Measurements from ENCODE around the gene CLINT1.

CLINT1 gene

GRCh38 chr5:157842185-157842584, 16.8 kb downstream of the CLINT1 start:
- no peak overlapping the region for H3K4me3 ChIP-seq (ENCODE audit: low read depth, low read length)
- no peak for TF ChIP-seq CTCF (IDR thresholded peaks at IDR 0.05; ENCODE audit: low read depth, low read length)

GRCh38 chr5:157839157-157839795, 19.7 kb downstream of the CLINT1 start:
- no peak overlapping the region for H3K4me3 ChIP-seq (ENCODE audit: low read depth, low read length)
- TF ChIP-seq CTCF (IDR thresholded peaks at IDR 0.05; ENCODE audit: low read depth, low read length): no peak

- no peak overlapping the region for H3K4me3 ChIP-seq (ENCODE audit: low read depth, low read length)
- no peak for TF ChIP-seq CTCF (IDR thresholded peaks at IDR 0.05; ENCODE audit: low read depth, low read length)
These were observed 22.7 kb downstream of the CLINT1 start for GRCh38 chr5:157836121-157836753.

- no peak overlapping the region for H3K4me3 ChIP-seq (ENCODE audit: low read depth, low read length)
- no peak for TF ChIP-seq CTCF (IDR thresholded peaks at IDR 0.05; ENCODE audit: low read depth, low read length)
These were observed 23.9 kb downstream of the CLINT1 start for GRCh38 chr5:157835041-157835440.

- no peak overlapping the region for H3K4me3 ChIP-seq (ENCODE audit: low read depth, low read length)
- TF ChIP-seq CTCF (IDR thresholded peaks at IDR 0.05; ENCODE audit: low read depth, low read length): no peak
These were observed 29.9 kb downstream of the CLINT1 start for GRCh38 chr5:157828944-157829639.

- H3K4me3 ChIP-seq (ENCODE audit: low read depth, low read length): no peak overlapping the region
- TF ChIP-seq CTCF (IDR thresholded peaks at IDR 0.05; ENCODE audit: low read depth, low read length): no peak
These were observed 30.6 kb downstream of the CLINT1 start for GRCh38 chr5:157828105-157828943.

Measured in WI38 (cell line).